HG03439 (cell line): ENCODE results near the gene LYRM4.

Experiments used
- ATAC-seq: cut with Tn5 transposase; IDR thresholded peaks from one replicate; pipeline ENCODE4 v1.9.1; 2021; ENCODE audit warnings: mild to moderate bottlenecking, moderate library complexity; ENCODE audit not compliant: unreplicated experiment

The LYRM4 gene

DNA sequence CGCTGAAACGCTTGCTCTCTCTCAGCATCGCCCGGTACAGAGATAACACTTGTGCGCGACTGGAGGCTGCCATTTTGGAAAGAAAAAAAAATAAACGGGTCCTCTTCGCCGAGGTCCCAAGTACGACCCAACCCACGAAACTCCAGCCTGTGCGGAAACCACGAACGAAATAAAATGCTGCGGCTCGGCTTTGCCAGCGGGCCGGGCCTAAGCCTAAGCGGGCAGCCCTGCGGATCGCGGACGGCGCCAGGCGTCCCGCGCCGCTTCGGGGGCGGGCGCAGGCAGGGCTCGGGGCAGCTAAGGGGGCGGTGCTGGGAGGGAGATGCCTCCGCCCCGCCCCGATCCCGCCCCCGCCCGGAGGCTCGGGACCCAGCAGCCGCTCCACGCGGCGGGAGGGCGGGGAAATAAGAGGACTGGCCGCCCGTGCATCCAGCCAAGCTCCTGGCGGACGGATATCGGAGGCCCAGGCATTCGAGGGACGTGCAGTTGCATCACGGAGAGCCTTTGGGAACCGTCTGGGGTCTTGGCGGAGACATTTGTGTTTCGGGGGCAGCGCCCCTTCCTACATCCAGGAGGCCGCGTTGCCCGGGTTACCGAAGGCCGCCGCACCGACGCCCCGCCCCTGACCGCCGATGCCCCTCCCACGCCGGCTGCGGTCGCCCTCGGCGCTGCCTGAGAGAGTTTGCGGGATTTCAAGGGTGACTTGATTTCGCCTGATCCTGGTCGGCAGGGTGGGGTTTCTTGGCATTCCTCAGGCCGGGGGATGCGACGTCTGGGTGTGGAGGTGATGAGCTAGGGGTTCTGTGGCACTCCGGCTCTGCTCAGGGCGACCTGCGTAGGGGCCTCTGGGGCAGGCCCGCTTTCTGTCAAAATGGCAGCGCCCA, at the start of gene LYRM4, which contains the start of gene FARS2:
TSS of gene LYRM4 (minus strand) at position 290 of the 884 bp plus-strand sequence. CDS start at position 73, 217 bp downstream.
TSS of gene FARS2 (plus strand) at position 853 of the 884 bp plus-strand sequence.
- peak; percentile 82 for ATAC-seq

DNA sequence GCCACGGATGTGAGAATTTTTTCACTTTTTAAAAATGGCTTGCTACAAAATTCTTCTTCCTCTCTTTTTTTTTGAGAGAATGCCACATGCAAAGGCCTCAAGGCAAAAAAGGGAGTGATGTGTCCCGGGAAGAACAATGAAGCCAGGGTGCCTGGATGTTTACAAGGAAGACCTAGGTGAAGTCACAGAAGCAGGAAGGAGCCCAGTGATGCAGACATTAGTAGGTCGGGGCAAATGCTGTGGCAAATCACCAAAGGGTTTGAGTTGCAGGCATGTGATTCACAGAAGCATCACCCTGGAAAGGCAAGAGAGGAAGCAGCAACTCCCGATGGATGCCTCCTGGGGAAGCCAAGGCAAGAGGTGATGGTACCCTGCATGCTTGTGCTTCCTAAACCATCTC, 47.3 kb upstream of the LYRM4 start:
- ATAC-seq = no peak

DNA sequence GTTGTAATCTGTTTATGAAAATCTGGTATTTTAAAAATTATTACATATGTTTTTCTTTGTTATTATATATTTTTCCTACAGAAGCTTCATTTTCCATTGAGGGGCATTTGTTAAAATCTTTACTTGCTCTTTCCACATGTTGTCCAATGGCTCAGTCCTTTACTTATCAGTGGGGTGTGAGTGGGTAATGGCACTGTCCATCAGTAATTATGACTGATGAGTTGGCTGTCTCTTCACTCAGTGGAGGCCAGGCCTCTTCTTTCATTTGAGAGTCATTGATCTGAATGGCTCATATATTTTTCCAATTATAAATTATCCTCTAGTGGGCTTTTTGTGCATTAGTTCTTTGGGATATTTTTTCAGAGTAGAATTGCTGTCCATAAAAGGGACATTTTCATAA, 46.3 kb upstream of the LYRM4 start:
- no peak for ATAC-seq

DNA sequence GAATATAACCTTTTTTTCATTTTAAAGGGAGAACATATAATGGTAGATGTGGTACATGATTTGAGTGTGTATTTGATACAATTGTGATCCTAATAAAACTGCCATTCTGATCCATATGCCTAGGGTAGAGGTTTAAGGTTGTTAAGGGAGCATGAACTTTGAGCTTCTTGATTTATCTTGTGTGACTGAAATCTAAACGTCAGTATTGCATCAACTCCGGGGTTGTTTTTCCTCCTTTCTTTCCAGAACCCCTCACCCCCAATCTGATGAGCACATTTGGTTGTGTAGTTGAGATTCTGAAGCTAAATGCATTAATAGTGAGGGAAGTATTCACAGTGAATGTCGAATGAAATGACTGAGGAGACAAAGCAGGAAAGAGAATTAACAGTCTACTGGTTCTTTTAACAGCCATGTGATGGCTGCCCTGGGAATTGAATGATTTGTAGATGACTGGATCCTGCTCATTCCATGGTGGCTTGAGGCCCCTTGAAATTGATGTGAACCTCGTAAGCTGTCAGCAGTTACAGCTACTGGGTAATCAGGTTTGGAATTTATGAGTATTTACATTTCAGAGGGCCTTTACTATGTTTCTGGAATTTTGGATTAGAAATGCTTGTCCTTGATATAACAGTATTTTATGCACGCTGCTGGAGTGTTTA, 45.3 kb upstream of the LYRM4 start:
- no peak for ATAC-seq

GRCh38 chr6:5303682-5304081, 42.9 kb upstream of the LYRM4 start:
- no peak for ATAC-seq

DNA sequence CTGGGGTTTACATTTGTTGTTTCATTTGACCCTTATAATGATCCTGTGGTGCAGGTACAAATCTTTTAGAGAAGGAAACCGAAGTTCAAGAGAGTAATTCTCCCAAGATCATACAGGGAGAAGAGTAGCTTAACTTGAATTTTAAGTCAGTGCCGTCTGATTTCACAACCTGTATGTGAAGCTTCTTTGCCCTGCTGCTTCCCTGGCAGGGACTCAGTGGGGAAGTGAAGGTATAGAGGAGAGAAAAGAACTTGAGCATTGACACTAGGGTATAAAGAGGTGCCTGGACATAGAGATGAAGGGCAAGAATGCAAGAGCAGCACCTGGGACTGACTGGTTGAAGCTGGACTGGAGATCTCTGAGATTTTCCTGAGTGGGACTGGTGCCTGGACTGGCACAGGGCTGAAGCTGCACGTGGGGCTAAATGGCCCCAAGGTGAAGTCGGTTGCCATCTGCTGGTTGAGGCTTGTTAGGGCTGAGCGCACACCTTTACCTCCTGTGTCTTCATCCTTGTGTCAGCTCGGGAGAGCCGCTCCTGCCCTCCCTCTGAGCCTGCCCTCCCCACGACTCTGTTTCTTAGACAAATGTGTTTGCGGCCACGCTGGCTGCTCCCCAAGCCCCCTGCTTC, 42.4 kb upstream of the LYRM4 start:
- ATAC-seq = peak; percentile 80

GRCh38 chr6:5302220-5302946, 41.6 kb upstream of the LYRM4 start:
- peak; percentile 67 for ATAC-seq

DNA sequence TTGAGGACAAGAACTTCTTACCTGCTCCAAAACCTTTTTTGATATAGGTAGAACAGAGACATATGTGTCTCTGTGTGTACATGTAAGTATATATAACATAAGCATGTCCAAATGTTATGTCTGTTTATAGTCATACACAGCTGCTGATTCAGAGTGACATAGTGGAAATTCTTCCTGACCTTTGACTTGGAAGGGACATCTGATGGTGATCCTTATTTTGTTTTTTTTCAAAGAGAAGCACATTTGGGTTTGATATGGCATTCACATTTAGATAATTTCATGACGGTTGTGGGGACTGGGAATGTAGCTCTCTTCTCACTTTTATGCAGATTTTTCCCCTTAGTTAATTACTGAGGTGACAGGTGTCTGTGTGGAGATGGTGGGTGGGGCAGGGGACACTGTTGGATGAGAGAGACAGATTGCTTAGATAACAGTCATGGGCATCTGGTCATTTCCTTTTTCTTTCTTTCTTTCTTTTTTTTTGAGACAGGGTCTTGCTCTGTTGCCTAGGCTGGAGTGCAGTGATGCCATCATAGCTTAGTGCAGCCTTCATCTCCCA, 39.5 kb upstream of the LYRM4 start:
- no peak for ATAC-seq

- no peak for ATAC-seq
Observed at GRCh38 chr6:5295623-5296022, 34.9 kb upstream of the LYRM4 start.

DNA sequence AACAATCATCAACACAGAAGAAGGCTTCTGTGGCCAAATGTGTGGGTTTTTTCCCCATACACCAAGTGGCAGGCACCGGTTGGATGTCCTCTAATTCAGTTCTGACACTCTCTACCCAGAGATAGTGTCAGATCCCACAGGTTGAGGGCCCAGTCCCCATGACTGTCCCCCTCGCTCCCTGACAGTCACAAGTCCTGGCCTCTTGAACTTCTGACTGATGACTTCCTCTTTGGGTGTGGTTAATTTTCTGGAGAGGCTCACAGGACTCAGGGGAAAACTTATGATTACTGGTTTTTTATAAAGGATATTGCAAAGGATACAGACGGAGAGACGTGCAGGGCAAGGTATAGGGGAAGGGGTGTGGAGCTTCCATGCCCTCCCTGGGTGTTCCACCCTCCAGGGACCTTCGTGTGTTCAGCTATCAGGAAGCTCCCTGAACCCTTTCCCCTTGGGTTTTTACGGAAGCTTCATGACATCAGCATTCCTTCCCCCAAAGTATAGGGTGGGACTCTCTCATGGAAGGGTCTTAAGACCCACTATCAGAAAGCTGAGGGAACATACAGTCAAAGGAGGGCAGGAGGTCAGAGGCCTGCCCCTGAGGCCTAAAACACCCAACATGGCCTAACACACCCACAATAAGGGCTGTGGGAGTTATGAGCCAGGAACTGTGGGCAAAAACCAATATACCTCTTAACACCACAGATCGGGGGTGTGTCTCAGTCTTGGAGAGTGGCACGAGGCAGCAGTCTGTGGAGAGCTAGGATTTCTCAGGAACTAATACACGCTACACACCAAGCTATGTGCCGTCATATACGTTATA, 33.9 kb upstream of the LYRM4 start:
- no peak for ATAC-seq

GRCh38 chr6:5293692-5294091, 32.9 kb upstream of the LYRM4 start:
- ATAC-seq = no peak

DNA sequence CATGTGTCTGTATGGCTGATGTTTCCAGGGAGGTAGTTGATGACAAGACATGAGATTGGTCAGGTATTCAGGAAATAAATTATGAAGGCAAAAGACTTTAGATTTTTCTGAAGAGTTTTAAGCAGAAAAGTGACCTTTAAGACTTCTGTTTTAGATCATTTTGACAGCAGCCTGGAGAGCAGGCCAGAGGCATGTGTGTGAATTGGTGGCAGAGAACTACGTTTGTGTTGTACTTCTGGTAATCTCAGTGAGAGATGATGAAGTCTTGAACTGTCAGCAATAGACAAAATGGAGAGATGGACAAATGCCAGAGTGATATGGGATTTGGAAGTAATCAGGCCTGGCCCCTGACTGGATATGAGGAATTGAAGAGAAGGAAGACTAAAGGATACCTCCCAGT, 31.4 kb upstream of the LYRM4 start:
- ATAC-seq = no peak

GRCh38 chr6:5290500-5290899, 29.8 kb upstream of the LYRM4 start:
- ATAC-seq = no peak

DNA sequence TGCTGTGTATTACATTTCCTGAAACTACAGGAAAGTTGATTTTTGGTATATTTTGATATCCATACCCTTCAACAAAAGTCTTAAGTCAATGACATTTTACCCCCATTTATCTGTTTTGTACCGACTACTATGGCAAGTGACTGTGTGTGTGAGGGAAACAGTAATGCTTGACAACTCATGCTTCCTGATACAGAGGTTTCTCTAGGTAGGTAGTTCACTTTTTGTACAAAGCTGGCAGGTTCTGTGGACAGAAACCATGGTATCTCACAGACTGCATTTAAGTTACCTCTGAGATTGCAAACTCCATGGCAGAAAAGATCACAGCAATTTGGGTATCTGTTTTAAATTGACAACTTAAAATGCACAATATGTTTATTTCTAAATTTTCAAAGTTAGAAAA, 29.3 kb upstream of the LYRM4 start:
- ATAC-seq = no peak

DNA sequence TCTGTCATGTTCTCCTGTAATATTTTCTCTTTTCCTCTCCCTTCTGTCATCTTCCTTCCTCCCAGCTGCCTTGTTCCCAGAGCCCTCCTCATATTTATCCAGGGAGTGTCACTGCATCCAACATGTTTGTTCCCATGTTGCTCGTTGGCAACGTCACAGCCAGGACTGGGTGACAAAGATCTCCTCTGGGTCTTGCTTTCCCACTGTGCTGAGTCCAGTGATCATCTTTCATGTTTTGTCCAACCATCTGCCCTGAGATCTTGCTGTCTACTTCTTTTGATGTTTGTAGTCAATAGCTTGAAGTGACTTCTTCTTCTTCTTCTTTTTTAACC, 27.2 kb upstream of the LYRM4 start:
- no peak for ATAC-seq

DNA sequence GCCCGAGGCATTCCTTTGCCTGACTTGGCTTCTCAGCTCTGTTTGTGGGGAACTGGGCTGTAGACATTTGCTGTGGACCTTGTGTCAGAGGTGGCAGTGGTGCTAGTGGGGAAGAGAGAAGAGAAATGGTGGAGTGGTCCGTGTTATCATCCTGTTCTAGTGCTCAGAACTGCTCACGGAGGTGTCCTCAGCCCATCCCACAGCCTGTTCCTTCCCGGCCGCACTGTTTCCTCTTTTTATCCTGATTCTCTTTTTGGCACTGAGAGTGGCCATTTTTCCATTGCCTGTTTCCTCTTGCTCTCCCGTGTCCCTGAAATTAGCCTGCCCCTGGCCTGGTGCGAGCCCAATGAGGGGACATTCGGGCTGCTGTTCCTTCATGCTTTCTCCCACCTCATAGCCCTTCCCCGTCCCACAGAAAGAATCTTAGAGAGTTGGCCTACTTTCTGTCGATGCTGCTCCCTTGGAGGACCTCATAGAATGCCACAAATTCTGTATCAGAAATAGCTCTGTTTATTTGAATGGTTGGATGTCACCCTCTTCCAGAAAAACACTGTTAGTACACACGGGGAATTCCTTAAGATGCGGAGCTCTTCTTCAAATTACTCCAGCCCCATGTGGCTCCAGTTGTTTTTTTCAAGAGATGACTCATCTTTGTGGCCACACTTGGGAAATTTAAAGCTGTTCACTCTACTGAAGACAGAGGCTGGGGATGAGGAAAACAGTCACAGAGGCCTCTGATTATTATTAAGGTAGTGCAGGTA, 26.6 kb upstream of the LYRM4 start:
- no peak for ATAC-seq

GRCh38 chr6:5286780-5287179, 26.0 kb upstream of the LYRM4 start:
- no peak for ATAC-seq

- no peak for ATAC-seq
Observed at GRCh38 chr6:5285526-5285925, 24.8 kb upstream of the LYRM4 start.

DNA sequence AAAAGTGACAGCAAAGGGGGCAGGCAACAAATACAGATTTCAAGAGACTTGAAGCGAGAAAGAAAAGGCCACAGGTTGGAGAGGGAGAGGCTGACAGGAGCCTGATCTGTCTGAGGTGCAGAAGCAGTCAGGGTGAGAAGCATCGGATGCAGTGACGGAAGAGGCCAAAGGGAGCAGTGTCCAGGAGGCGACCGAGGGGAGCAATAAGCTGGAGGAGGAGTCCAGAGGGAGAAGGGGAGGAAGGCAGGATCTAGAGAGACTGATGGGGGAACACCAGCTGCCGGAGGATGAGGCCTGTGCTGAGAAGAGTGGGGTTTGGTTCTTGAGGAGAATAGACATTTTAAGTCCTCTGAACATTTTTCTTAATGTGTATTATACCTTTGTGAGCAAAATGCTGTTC, 24.3 kb upstream of the LYRM4 start:
- no peak for ATAC-seq
